MM.1S (cell line): Measurements from ENCODE around the gene CBX8.

Source experiments
- CTCF ChIP-seq: fragments of 300-600 bp; sonication (generic); IDR thresholded peaks from 2 replicates; pipeline ENCODE4 v1.5.1; 2016; ENCODE audit warnings: antibody characterized with exemption, low read length, mixed read lengths
- EZH2 ChIP-seq: fragments of 300-600 bp; sonication (generic); optimal IDR thresholded peaks from 2 replicates; pipeline ENCODE3; 2017; ENCODE audit warnings: low read depth, mild to moderate bottlenecking, antibody characterized with exemption, low read length, mixed read lengths

GRCh38 chr17:79796763-79797491 is at the start of gene CBX8:
- TF ChIP-seq CTCF (no peak), EZH2 (no peak)
